Activated CD4-positive, alpha-beta T cell treated with anti-CD3 and anti-CD28 coated beads, Interleukin-10, Interleukin-2, amounts not matched to agents 100 ng/mL and 50 ng/mL, durations not matched to agents 16 hours and 8 hours (primary cell): ENCODE measurements around the gene S100A7A.
"Not testable (repeated sequence)": the region's sequence is repeated elsewhere in the genome, so short reads cannot be mapped to it uniquely, and the experiment has no call there.

Experiments used
- DNase-seq: peaks from one replicate; pipeline ENCODE4 v3.0.0-alpha.2; 2020

The S100A7A gene

DNA sequence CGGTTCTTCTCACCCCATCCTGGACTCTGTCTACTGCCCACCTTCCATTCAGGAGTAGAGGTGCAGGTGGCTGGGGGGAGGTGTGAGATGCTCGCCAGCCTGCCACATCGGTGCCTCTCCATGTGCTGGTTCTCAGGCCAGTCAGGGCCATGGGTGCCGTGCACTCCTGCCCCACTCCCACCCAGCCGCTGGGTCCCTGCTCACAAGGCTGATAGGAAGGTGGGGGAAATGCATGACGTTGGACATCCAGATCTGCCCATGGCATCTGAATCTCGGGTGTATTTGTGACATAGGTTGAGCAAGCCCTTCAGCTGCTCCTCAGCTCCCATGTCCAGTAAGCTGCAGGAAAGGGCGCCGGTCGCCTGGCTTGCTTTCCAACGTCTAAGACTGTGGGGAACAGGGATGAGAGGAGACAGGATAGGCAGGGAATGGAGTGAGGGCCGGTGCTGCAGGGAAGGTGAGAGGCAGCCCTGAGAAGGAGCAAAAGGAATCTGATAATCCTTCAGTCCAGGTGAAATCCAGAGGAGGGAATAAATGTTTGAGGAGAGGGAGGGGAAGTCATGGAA is 11.8 kb downstream of the S100A7A start:
- DNase-seq, result no peak

DNA sequence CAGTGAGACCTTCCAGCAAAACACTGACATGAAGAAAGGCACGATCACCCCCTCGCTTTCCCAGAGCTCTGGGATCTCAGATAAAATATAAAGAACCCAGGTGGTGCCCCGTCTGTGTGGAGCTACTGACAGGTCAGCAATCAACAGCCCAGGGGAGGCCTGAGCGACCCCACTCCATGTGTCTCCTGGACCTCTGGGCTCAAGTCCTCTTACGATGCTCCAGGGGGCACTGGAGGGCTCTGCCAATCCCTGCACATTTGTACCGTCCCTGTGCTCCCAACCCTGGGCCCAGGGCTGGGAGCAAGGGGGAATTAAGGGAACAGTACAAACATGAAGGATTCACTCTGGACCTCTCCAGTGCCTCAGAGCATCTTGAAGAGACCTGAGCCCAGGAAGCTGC is 12.5 kb downstream of the S100A7A start:
- no peak for DNase-seq

GRCh38 chr1:153429266-153430165 is 13.2 kb downstream of the S100A7A start:
- DNase-seq, result no peak

GRCh38 chr1:153430166-153430553 is 13.8 kb downstream of the S100A7A start:
- DNase-seq, result no peak

DNA sequence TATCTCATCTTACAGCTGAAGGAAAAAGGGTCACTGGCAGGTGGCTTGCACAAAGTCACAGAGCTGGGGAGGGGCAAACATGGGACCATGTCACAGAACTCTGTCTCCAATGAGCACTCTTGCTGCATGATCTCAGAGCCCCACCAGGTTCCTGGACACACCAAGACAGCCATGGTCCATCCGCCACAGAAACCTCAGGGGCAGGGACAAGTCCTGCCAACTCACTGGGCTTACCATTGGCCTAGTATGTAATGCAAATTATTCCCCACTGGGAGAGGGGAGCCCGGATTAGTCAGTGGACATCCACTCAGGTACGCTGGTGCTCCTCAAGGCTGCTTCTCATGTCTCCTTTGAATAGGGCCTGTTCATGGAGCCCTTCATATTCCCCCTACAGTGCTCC is 14.2 kb downstream of the S100A7A start:
- no peak for DNase-seq

- DNase-seq, result no peak
These were observed 14.7 kb downstream of the S100A7A start for GRCh38 chr1:153431002-153431401.

DNA sequence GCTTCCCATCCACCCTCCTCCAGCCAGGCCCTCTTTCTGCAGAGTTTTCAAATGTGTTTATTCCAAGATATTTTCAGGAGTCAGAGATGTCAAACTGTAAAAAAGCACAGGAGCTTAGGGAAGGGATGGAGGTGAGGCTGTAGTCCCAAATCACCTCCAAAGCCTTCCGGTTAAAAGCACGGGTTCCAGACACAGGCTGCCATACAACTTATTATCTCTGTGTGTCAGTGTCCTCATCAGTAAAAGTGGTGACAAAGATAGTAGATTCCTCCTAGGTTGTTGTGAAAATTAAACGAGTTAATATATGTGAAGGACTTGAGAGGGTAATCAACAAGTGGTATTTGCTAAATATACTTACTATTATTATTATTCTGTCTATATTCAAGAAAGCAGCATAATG is 15.1 kb downstream of the S100A7A start:
- DNase-seq, result no peak

GRCh38 chr1:153431928-153432327 is 15.6 kb downstream of the S100A7A start:
- no peak for DNase-seq

- DNase-seq, result no peak
These were observed 16.8 kb downstream of the S100A7A start for GRCh38 chr1:153432874-153433681.

- DNase-seq, result no peak
These were observed 18.6 kb downstream of the S100A7A start for GRCh38 chr1:153434746-153435455.

GRCh38 chr1:153437236-153437635 is 20.9 kb downstream of the S100A7A start:
- no peak for DNase-seq

GRCh38 chr1:153438599-153438998 is 22.3 kb downstream of the S100A7A start:
- DNase-seq, result no peak

- no peak for DNase-seq
These were observed 23.0 kb downstream of the S100A7A start for GRCh38 chr1:153439273-153439672.

DNA sequence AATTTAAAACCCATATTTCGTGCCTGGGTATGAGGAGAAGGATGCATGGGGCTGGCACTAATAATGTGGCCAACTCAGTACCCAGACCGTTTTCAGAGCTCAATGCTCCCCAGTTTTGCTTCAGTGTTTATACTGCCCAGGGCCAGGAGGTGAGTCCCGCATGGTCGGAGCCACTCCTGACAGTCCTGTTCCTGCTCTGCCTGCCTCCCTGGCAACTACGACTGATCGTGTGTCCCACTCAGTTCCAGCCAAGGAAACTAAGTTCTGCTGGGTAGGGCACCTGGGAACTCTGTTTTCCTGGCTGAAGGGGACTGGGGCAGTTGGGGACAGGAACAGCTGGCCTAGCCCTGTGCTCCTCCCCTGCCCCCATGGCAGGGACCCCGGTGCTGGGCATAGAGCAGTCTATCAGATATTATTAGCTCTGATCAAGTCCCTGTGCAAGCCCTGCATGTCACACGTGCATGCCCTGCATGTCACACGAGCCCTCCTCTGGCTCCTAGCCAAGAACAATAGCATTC is 25.0 kb downstream of the S100A7A start:
- no peak for DNase-seq

DNA sequence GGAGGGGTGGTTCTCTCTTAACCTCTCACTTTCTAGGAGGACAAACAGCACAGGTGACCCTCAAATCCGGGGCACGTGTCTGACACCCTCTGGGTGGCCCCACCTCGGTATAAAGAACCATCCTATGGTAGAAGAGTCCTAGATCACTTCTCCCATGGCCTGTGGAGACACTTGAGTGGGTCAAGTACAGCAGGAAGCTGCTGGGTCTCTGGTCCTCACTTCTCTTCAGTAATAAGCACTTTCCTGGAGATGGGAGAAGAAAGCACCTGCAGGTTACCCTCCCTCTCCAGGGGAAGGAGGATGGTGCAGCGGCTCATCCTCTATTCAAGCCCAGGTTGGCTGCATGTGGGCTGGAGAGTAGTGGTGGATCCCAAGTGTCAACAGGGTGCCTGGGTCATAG is 27.2 kb downstream of the S100A7A start:
- no peak for DNase-seq

DNA sequence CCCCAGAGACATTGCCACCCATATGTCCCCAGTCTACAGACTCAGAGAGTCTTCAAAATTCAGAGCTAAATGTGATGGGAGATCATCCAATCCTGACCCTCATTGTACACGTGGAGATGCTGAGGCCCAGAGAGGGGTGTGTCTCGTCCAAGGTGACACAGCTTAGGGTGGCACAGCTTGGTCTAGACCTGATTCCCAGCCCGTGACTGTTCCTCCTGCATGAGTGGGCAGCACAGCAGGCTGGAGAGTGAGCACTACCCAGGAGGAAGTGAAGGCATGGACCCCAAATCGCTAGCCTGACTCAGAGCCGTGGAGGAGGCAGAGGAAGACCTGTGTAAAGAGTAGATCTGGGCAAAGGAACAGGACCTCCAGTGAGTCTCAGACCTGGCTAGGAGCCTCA is 27.8 kb downstream of the S100A7A start:
- DNase-seq, result no peak

- no peak for DNase-seq
These were observed 31.3 kb downstream of the S100A7A start for GRCh38 chr1:153447498-153448170.

- not testable (repeated sequence) for DNase-seq
These were observed 32.5 kb downstream of the S100A7A start for GRCh38 chr1:153448851-153449250.

GRCh38 chr1:153456396-153456795 is 40.1 kb downstream of the S100A7A start:
- no peak for DNase-seq

GRCh38 chr1:153459655-153460054 is 43.3 kb downstream of the S100A7A start:
- no peak for DNase-seq

- no peak for DNase-seq
These were observed 44.2 kb downstream of the S100A7A start, which contains the start of gene S100A7 for GRCh38 chr1:153460551-153460950. Gene S100A7, minus strand, starts transcription at chr1:153460651. Its CDS starts 1,638 bp downstream, at chr1:153459013.

- DNase-seq, result not testable (repeated sequence)
These were observed 46.4 kb downstream of the S100A7A start for GRCh38 chr1:153462741-153463140.
